NB4 (cell line): ENCODE results near the gene BMPER.

Source experiments
- CTCF ChIP-seq: IDR thresholded peaks from one replicate; pipeline ENCODE4 v1.5.1; 2012; ENCODE audit warnings: low read depth, low read length
- POLR2A ChIP-seq: IDR thresholded peaks from 2 replicates; pipeline ENCODE4 v1.6.1; 2011; ENCODE audit warnings: mild to moderate bottlenecking; ENCODE audit not compliant: insufficient read length; ENCODE audit errors: extremely low read depth

GRCh38 chr7:33905389-33906032 is at the start of gene BMPER:
- no peak for TF ChIP-seq POLR2A
- no peak for TF ChIP-seq CTCF
